GM10847 (cell line): ENCODE measurements around the gene CABP5.

ENCODE experiments used
- POLR2A ChIP-seq: IDR thresholded peaks from 2 replicates; pipeline ENCODE4 v1.6.1; 2011; ENCODE audit not compliant: insufficient read length; ENCODE audit errors: extremely low read depth

The CABP5 gene

GRCh38 chr19:48043675-48044258, at the start of gene CABP5:
Gene CABP5, minus strand, starts transcription at chr19:48044079. Its CDS starts 157 bp downstream, at chr19:48043922.
- TF ChIP-seq POLR2A: no peak

- TF ChIP-seq POLR2A: no peak
These were observed 46.5 kb upstream of the CABP5 start for GRCh38 chr19:48090281-48090802.

- no peak for TF ChIP-seq POLR2A
These were observed 42.3 kb upstream of the CABP5 start for GRCh38 chr19:48085904-48086864.

- TF ChIP-seq POLR2A: no peak
These were observed 41.2 kb upstream of the CABP5 start for GRCh38 chr19:48085076-48085475.

GRCh38 chr19:48081106-48081505, 37.2 kb upstream of the CABP5 start:
- no peak for TF ChIP-seq POLR2A

GRCh38 chr19:48069435-48069834, 25.6 kb upstream of the CABP5 start:
- TF ChIP-seq POLR2A: no peak

- TF ChIP-seq POLR2A: no peak
These were observed 20.6 kb upstream of the CABP5 start for GRCh38 chr19:48064509-48064908.

- no peak for TF ChIP-seq POLR2A
These were observed 17.8 kb upstream of the CABP5 start for GRCh38 chr19:48061401-48062344.

- TF ChIP-seq POLR2A: no peak
These were observed 16.5 kb upstream of the CABP5 start for GRCh38 chr19:48060381-48060780.

GRCh38 chr19:48059331-48059730, 15.5 kb upstream of the CABP5 start:
- TF ChIP-seq POLR2A: no peak

- TF ChIP-seq POLR2A: no peak
These were observed 10.0 kb upstream of the CABP5 start for GRCh38 chr19:48053856-48054255.

GRCh38 chr19:48053076-48053475, 9.2 kb upstream of the CABP5 start:
- no peak for TF ChIP-seq POLR2A

GRCh38 chr19:48051335-48052033, 7.6 kb upstream of the CABP5 start:
- TF ChIP-seq POLR2A: no peak

GRCh38 chr19:48044561-48044960, 682 bp upstream of the CABP5 start:
- TF ChIP-seq POLR2A: no peak
